Astrocyte of the spinal cord (primary cell): ENCODE results near the gene CDC42SE2.

Source experiments
- DNase-seq: peaks from one replicate; pipeline ENCODE4 v3.0.0; 2011; ENCODE audit warnings: low read depth, low spot score
- H3K4me3 ChIP-seq: 2 replicates; pipeline ENCODE4 v1.5.1; 2011; ENCODE audit warnings: low read depth, mild to moderate bottlenecking, low read length, moderate library complexity
- CTCF ChIP-seq: IDR thresholded peaks from 2 replicates; pipeline ENCODE4 v1.5.1; 2012; ENCODE audit warnings: low read depth, mild to moderate bottlenecking, low read length, inconsistent platforms
- in situ Hi-C: cut with HindIII; loops from 2 replicates; pipeline ENCODE4 v1.10.0; 2017; ENCODE audit warnings: low sequenced_read_pairs

CDC42SE2 gene

GRCh38 chr5:131400585-131400984 is 136.7 kb downstream of the CDC42SE2 start:
- in situ Hi-C loops, result no loop called here
- DNase-seq, result no peak
- TF ChIP-seq CTCF, result no peak
- H3K4me3 ChIP-seq, result no peak overlapping the region

GRCh38 chr5:131405674-131406073 is 141.8 kb downstream of the CDC42SE2 start:
- DNase-seq, result no peak
- no peak overlapping the region for H3K4me3 ChIP-seq
- no peak for TF ChIP-seq CTCF
- in situ Hi-C loops, result no loop called here

- in situ Hi-C loops, result no loop called here
- no peak for DNase-seq
- no peak for TF ChIP-seq CTCF
- no peak overlapping the region for H3K4me3 ChIP-seq
These were observed 142.2 kb downstream of the CDC42SE2 start for GRCh38 chr5:131406076-131406475.

- no peak for DNase-seq
- in situ Hi-C loops, result no loop called here
- no peak for TF ChIP-seq CTCF
These were observed 143.3 kb downstream of the CDC42SE2 start for GRCh38 chr5:131406975-131407638.

GRCh38 chr5:131413605-131414559 is 150.0 kb downstream of the CDC42SE2 start:
- no peak for TF ChIP-seq CTCF
- DNase-seq, result no peak
- H3K4me3 ChIP-seq, result no peak overlapping the region
- in situ Hi-C loops, result no loop called here

More at GRCh38 chr5:131406975-131407638, 143.3 kb downstream of the CDC42SE2 start:
- no peak overlapping the region for H3K4me3 ChIP-seq

- no peak for TF ChIP-seq CTCF
- no peak for DNase-seq
- in situ Hi-C loops, result no loop called here
- H3K4me3 ChIP-seq, result no peak overlapping the region
These were observed 152.9 kb downstream of the CDC42SE2 start for GRCh38 chr5:131416729-131417128.
